ENCODE measurements around the gene RASSF5.

Gene RASSF5

GRCh38 chr1:206508956-206509355, 1.6 kb downstream of the RASSF5 start:
- ATAC-seq (replicated peaks) (no peak), DNase-seq (no peak)
- Mint-ChIP-seq H3K27me3 (peaks cover 22 to 51% of the 10 kb centered on the region in 2 donors), H3K4me3 (peak overlapping the region; percentile 45 to 86), H3K9me3 (no peaks in the 10 kb centered on the region), H3K4me1 (peaks cover 34 to 65% of the 10 kb centered on the region in 2 donors), H3K36me3 (peaks cover 0 to 3% of the 10 kb centered on the region in 2 donors), H3K27ac (peak overlapping the region; percentile 20)

DNA sequence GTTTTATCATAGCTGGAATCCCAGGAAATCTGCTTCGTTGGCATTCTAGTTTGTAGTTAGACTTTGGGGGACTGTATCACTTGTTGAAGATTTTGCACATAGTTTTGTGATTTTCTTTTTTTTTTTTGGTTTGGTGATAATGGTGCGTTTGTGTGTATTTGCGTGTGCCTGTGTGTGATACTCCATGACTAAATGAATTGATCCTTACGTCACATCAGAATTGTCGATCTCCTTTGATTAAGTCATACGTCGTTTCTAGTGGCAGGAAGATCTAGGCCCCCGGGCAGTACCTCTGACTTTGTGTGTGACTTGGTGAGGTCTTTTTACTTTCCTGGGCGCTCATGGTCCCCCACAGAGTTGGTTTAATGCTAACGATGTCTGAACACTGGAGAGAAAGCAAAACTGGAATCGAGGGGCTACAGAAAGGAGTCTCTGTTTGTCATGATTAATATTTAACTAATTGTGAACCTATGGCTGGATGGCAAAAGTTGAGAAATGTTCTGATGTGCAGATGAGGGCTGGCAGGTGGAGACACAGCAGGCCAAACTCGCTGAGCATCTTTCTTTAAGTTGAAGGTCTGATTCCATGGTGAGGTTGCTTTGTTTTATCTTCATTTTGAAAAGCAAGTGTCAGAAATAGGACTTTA, 2.4 kb downstream of the RASSF5 start:
- Mint-ChIP-seq H3K9me3 (no peaks in the 10 kb centered on the region), H3K36me3 (peaks cover 0 to 3% of the 10 kb centered on the region in 2 donors), H3K4me3 (no peak overlapping the region), H3K27ac (no peak overlapping the region), H3K27me3 (peaks cover 22 to 51% of the 10 kb centered on the region in 2 donors), H3K4me1 (peaks cover 28 to 62% of the 10 kb centered on the region in 2 donors)
- ATAC-seq (replicated peaks) (no peak), DNase-seq (no peak)

DNA sequence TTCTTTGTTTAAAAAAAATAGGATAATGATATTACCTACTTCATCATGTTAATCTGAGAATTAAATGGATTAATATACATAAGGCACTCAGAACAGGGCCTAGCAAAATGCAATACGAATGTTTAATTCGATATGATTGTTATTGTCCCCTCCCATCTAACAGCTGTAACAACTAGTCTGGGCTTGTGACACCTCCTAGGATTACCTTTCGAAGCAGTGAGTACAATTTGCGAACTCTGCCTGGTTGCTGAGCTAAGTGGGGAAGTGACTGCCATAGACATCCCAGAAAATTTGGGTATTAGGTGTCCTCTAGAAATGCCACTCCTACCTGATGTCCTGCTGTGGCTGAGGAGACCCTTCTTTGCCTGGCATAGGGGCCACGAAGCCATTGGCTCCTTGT, 3.0 kb downstream of the RASSF5 start:
- no peak overlapping the region for H3K4me3 Mint-ChIP-seq
- DNase-seq (no peak), ATAC-seq (replicated peaks) (no peak)
- H3K9me3 Mint-ChIP-seq: no peaks in the 10 kb centered on the region
- H3K4me1 Mint-ChIP-seq: peaks cover 25 to 62% of the 10 kb centered on the region in 2 donors
- peaks cover 22 to 46% of the 10 kb centered on the region in 2 donors for H3K27me3 Mint-ChIP-seq
- H3K27ac Mint-ChIP-seq: no peak overlapping the region
- peaks cover 0 to 3% of the 10 kb centered on the region in 2 donors for H3K36me3 Mint-ChIP-seq

DNA sequence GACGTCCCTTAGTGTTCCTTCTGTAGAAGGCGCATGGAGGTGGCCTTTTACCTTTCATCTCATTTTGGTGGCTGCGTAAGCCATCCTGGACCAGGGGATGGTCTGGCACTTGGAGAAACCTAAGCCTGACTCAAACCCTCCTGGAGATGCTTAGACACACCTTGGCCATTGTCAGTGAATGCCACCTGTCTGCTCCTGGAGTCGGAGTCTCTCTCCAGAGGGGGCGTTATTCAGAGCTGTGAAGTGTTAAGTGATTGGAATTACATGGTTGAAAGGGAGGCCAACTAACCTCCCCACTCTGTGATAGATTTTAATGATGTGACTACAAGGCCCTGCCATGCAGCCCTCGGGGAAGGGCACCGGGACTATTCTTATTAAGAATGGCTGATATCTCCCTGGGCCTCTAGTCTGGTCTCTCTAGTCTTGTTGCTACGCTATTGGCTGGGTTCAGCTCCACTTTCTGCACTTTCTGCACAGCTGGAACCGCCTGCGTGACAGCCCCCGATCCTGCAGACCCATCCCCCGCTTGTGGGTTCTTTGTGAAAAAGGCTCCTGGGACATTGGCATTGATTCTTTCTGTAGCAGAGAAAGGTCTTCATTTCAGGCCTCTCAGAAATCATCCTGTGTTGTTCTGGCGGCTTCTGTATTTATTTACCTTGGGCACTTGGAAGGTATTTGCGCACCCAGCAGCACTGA, 4.2 kb downstream of the RASSF5 start:
- Mint-ChIP-seq H3K36me3 (no peaks in the 10 kb centered on the region), H3K4me3 (no peak overlapping the region), H3K27ac (no peak overlapping the region), H3K27me3 (peaks cover 22 to 36% of the 10 kb centered on the region in 2 donors), H3K9me3 (no peaks in the 10 kb centered on the region), H3K4me1 (peaks cover 24 to 62% of the 10 kb centered on the region in 2 donors)
- DNase-seq (no peak), ATAC-seq (replicated peaks) (no peak)

- no peaks in the 10 kb centered on the region for H3K36me3 Mint-ChIP-seq
- DNase-seq: no peak
- H3K27me3 Mint-ChIP-seq: peaks cover 22 to 36% of the 10 kb centered on the region in 2 donors
- H3K4me3 Mint-ChIP-seq: no peak overlapping the region
- ATAC-seq (replicated peaks): no peak
- peaks cover 24 to 59% of the 10 kb centered on the region in 2 donors for H3K4me1 Mint-ChIP-seq
- H3K9me3 Mint-ChIP-seq: no peaks in the 10 kb centered on the region
- no peak overlapping the region for H3K27ac Mint-ChIP-seq
Observed at GRCh38 chr1:206512058-206512850, 4.9 kb downstream of the RASSF5 start.

DNA sequence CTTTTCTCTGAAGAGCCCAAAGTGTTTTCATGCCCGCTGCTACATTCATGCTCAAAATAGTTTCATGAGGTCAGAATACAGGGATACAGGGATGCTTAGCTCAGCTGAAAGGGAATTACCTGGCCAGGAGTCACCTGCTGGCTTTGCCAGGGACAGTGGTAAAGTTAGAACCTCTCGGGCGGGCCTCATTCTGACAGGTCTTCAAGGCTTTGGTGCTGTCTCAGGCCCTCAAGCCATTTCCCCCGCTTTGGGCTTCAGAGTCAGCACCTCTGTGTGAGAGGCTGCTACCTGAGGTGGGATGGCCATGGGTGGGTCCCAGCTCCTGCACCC, 5.5 kb downstream of the RASSF5 start:
- no peak overlapping the region for H3K4me3 Mint-ChIP-seq
- peaks cover 24 to 57% of the 10 kb centered on the region in 2 donors for H3K4me1 Mint-ChIP-seq
- no peaks in the 10 kb centered on the region for H3K36me3 Mint-ChIP-seq
- no peaks in the 10 kb centered on the region for H3K9me3 Mint-ChIP-seq
- no peak for DNase-seq
- no peak overlapping the region for H3K27ac Mint-ChIP-seq
- H3K27me3 Mint-ChIP-seq: peaks cover 22 to 36% of the 10 kb centered on the region in 2 donors
- no peak for ATAC-seq (replicated peaks)

- Mint-ChIP-seq H3K27ac (no peak overlapping the region), H3K36me3 (no peaks in the 10 kb centered on the region), H3K9me3 (no peaks in the 10 kb centered on the region), H3K4me3 (no peak overlapping the region), H3K4me1 (peaks cover 21 to 51% of the 10 kb centered on the region in 2 donors), H3K27me3 (peaks cover 18 to 34% of the 10 kb centered on the region in 2 donors)
- DNase-seq: no peak
- no peak for ATAC-seq (replicated peaks)
Observed at GRCh38 chr1:206513312-206514111, 6.2 kb downstream of the RASSF5 start.

DNA sequence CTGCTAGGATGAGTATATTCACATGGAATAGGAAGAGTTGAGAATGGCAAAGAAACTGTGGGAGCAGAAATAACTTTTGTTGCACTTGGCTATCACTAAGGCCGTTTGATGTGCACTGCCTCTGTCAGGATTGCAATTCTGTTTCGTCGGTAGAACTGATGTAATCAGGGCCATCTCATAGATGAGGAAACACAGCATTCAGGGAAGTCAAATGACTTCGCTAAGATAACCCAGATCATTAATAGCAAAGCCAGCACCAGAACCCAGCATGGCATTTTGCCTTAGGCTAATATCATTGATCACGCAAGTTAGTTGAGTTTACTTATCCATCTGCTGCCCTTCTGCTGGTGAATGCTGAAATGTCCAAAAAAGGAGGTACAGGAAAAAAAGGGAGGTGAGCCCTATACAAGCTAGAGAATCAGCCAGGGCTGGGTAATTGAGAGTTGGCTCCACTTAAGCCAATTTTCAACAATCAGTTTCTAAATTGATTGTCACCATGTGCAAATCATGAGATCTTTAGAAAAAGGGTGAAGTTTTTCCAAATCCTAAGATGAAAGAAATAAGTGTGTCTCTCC, 7.6 kb downstream of the RASSF5 start:
- no peaks in the 10 kb centered on the region for H3K9me3 Mint-ChIP-seq
- no peak overlapping the region for H3K4me3 Mint-ChIP-seq
- H3K27ac Mint-ChIP-seq: no peak overlapping the region
- H3K36me3 Mint-ChIP-seq: no peaks in the 10 kb centered on the region
- ATAC-seq (replicated peaks): no peak
- peaks cover 14 to 41% of the 10 kb centered on the region in 2 donors for H3K4me1 Mint-ChIP-seq
- no peak for DNase-seq
- H3K27me3 Mint-ChIP-seq: peaks cover 4 to 20% of the 10 kb centered on the region in 2 donors

- H3K4me1 Mint-ChIP-seq: peaks cover 12 to 31% of the 10 kb centered on the region in 2 donors
Observed at GRCh38 chr1:206516728-206516990, 9.3 kb downstream of the RASSF5 start.

DNA sequence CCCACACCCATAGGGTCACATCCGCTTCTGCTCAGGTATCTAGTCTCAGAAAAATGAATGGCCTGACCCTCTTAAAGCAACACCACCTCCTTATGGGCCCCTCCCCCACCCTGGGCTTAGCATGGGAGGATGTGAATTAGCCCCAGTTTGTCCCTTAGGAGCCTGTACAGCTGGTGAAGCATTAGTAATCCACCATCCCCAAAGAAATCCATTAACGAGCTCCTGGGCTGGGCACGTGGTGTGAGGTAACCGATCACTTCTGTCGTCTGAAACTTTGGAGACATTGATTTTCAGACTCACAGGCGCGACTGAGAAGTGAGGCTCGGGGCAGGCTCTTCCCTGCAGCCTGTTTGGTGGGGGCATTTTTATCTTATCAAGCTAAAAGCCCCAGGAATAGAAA, 10.5 kb downstream of the RASSF5 start:
- DNase-seq (no peak), ATAC-seq (replicated peaks) (no peak)
- Mint-ChIP-seq H3K4me1 (peaks cover 12 to 24% of the 10 kb centered on the region in 2 donors), H3K9me3 (no peaks in the 10 kb centered on the region), H3K36me3 (no peaks in the 10 kb centered on the region), H3K4me3 (no peak overlapping the region), H3K27me3 (peaks cover 0 to 4% of the 10 kb centered on the region in 2 donors), H3K27ac (no peak overlapping the region)

More at GRCh38 chr1:206516728-206516990, 9.3 kb downstream of the RASSF5 start:
- ATAC-seq (replicated peaks): no peak
- Mint-ChIP-seq H3K27me3 (peaks cover under 1 to 7% of the 10 kb centered on the region in 2 donors), H3K4me3 (no peak overlapping the region), H3K36me3 (no peaks in the 10 kb centered on the region), H3K9me3 (no peaks in the 10 kb centered on the region), H3K27ac (no peak overlapping the region)
- DNase-seq: no peak

DNA sequence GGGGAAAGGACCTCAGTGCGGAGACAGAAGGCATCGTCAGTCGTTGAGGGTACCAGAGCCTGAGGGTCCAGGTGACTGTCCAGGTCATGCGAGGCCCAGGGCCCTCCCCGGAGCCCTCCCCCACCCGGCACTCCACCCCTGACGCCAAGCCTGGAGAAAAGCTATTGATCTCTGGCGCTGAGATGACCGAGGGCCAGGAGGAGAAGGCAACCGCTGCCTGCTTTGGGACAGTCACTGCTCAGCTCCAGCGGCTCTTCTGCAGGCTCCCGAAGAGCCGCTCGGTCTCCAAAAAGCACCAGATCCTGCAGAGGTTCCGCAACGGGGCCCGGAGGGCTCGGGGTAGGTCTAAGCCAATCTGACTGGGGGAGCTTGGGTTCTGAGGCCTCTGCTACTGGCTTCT, 10.9 kb downstream of the RASSF5 start:
- DNase-seq (no peak), ATAC-seq (replicated peaks) (no peak)
- Mint-ChIP-seq H3K27me3 (peaks cover 0 to 4% of the 10 kb centered on the region in 2 donors), H3K9me3 (no peaks in the 10 kb centered on the region), H3K27ac (no peak overlapping the region), H3K36me3 (no peaks in the 10 kb centered on the region), H3K4me1 (peaks cover 12 to 24% of the 10 kb centered on the region in 2 donors), H3K4me3 (no peak overlapping the region)

- no peak for DNase-seq
- peaks cover 12 to 24% of the 10 kb centered on the region in 2 donors for H3K4me1 Mint-ChIP-seq
- ATAC-seq (replicated peaks): no peak
- H3K36me3 Mint-ChIP-seq: no peaks in the 10 kb centered on the region
- peaks cover 0 to under 1% of the 10 kb centered on the region in 2 donors for H3K27me3 Mint-ChIP-seq
- H3K4me3 Mint-ChIP-seq: no peak overlapping the region
- no peak overlapping the region for H3K27ac Mint-ChIP-seq
- H3K9me3 Mint-ChIP-seq: no peaks in the 10 kb centered on the region
Observed at GRCh38 chr1:206518743-206519142, 11.4 kb downstream of the RASSF5 start.

DNA sequence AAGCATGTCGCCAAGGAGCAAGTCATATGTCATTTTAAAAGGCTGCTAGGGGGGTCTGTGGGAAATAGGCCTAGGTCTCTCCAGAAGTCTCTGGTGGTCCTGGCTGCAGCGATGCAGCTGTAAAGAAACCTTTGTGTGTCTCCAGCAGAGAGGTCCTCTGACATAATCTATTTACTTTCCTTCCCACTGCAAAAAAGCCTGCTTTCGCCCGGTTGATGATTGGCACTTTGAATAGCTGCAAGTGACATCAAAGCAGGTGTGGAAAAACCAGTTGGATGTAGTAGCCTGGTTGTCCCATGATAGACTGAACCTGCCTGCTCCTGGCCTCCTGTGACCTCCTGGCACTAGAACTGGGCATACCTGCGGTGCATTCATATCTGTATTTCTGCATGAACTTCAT, 13.8 kb downstream of the RASSF5 start:
- Mint-ChIP-seq H3K9me3 (no peaks in the 10 kb centered on the region), H3K36me3 (no peaks in the 10 kb centered on the region), H3K27ac (no peak overlapping the region), H3K27me3 (no peaks in the 10 kb centered on the region), H3K4me3 (no peak overlapping the region), H3K4me1 (peaks cover 10 to 16% of the 10 kb centered on the region in 2 donors)
- DNase-seq (no peak), ATAC-seq (replicated peaks) (no peak)

All from stimulated activated naive B cell treated with anti-CD40 and anti-IgM and Interleukin-4, amounts not matched to agents 10 μg/mL and 1 μg/mL and 100 μg/mL, for 72 hours (primary cell).